Activated B cell treated with CpG ODN at 0.5 μM for 24 hours (primary cell): Measurements from ENCODE around the gene HNRNPM. TPM values are rescaled to one million over a fixed set of nuclear protein-coding genes. Genes with fewer than 3 reads are reported as not detected.

Experiments used
- ATAC-seq: fragments of 200-7000 bp; cut with Tn5 transposase; one replicate; pipeline ENCODE4 v1.10.0; 2021; ENCODE audit warnings: low read depth, mild to moderate bottlenecking, moderate library complexity
- CTCF ChIA-PET: fragments of 350-600 bp; sonication (Branson Sonifier 250); formaldehyde crosslinking; loops from one replicate; lab custom pipeline; 2021; ENCODE audit warnings: antibody characterized with exemption; lab: Charles Lee
- POLR2A ChIA-PET: fragments of 350-600 bp; sonication (Branson Sonifier 250); formaldehyde crosslinking; loops from one replicate; lab custom pipeline; 2021; ENCODE audit warnings: antibody characterized with exemption; lab: Charles Lee
- DNase-seq: peaks from one replicate; pipeline ENCODE4 v3.0.0; 2022
- H3K27ac Mint-ChIP-seq: one replicate; pipeline ENCODE4 v1.8.0; 2020; ENCODE audit warnings: mixed read lengths
- H3K27me3 Mint-ChIP-seq: one replicate; pipeline ENCODE4 v1.8.0; 2021; ENCODE audit warnings: mixed read lengths
- H3K36me3 Mint-ChIP-seq: one replicate; pipeline ENCODE4 v1.8.0; 2021; ENCODE audit warnings: low read depth, mixed read lengths
- H3K4me1 Mint-ChIP-seq: one replicate; pipeline ENCODE4 v1.8.0; 2021; ENCODE audit warnings: mixed read lengths
- H3K4me3 Mint-ChIP-seq: one replicate; pipeline ENCODE4 v1.8.0; 2020; ENCODE audit warnings: mild to moderate bottlenecking, mixed read lengths
- H3K9me3 Mint-ChIP-seq: one replicate; pipeline ENCODE4 v1.8.0; 2020; ENCODE audit warnings: mixed read lengths
- CTCF ChIP-seq: fragments of 200-600 bp; IDR thresholded peaks from one replicate; pipeline ENCODE4 v1.8.0; 2022; ENCODE audit warnings: antibody characterized with exemption, mild to moderate bottlenecking
- intact Hi-C: fragments of 100-400 bp; cut with micrococcal nuclease; formaldehyde crosslinking; loops from one replicate; pipeline ENCODE4 v1.15.1; 2024
- total RNA-seq: library from RNA; stranded (reverse); gene quantifications from 2 replicates; pipeline ENCODE4 v1.2.3, GENCODE V29; 2022

The HNRNPM gene
- total RNA-seq, 1 donor from 2014 or later: 282 TPM

- ChIA-PET POLR2A (interaction anchor here (0.6 to 0.7 kb wide), 2 partner anchors 11 to 86 kb away, joined by 3 read pairs; no protein-coding TSS in a partner anchor), CTCF (interaction anchor here (1.1 to 1.3 kb wide), 2 partner anchors 12 to 63 kb away, joined by 3 read pairs; no protein-coding TSS in a partner anchor)
- no peaks in the 10 kb centered on the region for H3K27me3 Mint-ChIP-seq
- H3K36me3 Mint-ChIP-seq: peaks cover 15% of the 10 kb centered on the region
- ATAC-seq (no peak), DNase-seq (no peak)
- H3K27ac Mint-ChIP-seq: peak overlapping the region; percentile 76
- H3K4me1 Mint-ChIP-seq: peaks cover 27% of the 10 kb centered on the region
- intact Hi-C loops: no loop called here
- TF ChIP-seq CTCF: no peak
- no peaks in the 10 kb centered on the region for H3K9me3 Mint-ChIP-seq
- H3K4me3 Mint-ChIP-seq: peak overlapping the region; percentile 3
Observed at GRCh38 chr19:8517551-8518442, 73.0 kb downstream of the HNRNPM start.

DNA sequence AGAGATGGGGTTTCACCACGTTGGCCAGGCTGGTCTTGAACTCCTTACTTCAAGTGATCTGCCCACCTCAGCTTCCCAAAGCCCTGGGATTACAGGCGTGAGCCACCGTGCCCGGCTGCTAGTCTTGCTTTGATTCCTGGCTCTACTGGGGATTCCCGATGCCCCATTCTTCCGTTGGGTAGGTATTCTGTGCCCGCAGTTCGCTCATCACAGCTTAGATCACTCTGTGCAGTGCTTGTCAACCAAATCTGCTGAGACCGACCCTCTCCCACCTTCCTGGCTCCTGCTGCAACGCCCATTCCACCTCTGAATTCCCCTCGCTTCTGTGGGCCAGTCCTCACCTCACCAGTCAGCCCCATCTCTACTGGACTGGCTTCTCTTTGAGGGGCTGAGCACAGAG lies 73.8 kb downstream of the HNRNPM start:
- Mint-ChIP-seq H3K27ac (peak overlapping the region; percentile 1), H3K9me3 (no peaks in the 10 kb centered on the region), H3K27me3 (no peaks in the 10 kb centered on the region), H3K4me3 (no peak overlapping the region), H3K36me3 (peaks cover 13% of the 10 kb centered on the region), H3K4me1 (peaks cover 22% of the 10 kb centered on the region)
- ATAC-seq (no peak), DNase-seq (no peak)
- intact Hi-C loops: no loop called here
- ChIA-PET CTCF (interaction anchor here (0.5 to 1.3 kb wide), 2 partner anchors 62 to 63 kb away, joined by 3 read pairs; no protein-coding TSS in a partner anchor), POLR2A (interaction anchor here (0.6 kb wide), 1 partner anchor 86 kb away, joined by 3 read pairs; no protein-coding TSS in a partner anchor)
- TF ChIP-seq CTCF: no peak

GRCh38 chr19:8519388-8519787 lies 74.6 kb downstream of the HNRNPM start:
- POLR2A ChIA-PET: interaction anchor here (0.7 kb wide), 2 partner anchors 57 to 227 kb away, joined by 3 to 4 read pairs; no protein-coding TSS in a partner anchor
- ATAC-seq (no peak), DNase-seq (no peak)
- H3K27me3 Mint-ChIP-seq: no peaks in the 10 kb centered on the region
- H3K4me3 Mint-ChIP-seq: no peak overlapping the region
- H3K4me1 Mint-ChIP-seq: peaks cover 17% of the 10 kb centered on the region
- H3K9me3 Mint-ChIP-seq: no peaks in the 10 kb centered on the region
- H3K27ac Mint-ChIP-seq: no peak overlapping the region
- peaks cover 12% of the 10 kb centered on the region for H3K36me3 Mint-ChIP-seq
- CTCF ChIA-PET: interaction anchor here (0.5 to 1.2 kb wide), 2 partner anchors 59 to 62 kb away, joined by 3 read pairs; no protein-coding TSS in a partner anchor
- TF ChIP-seq CTCF: no peak
- intact Hi-C loops: no loop called here

- no peak for DNase-seq
- intact Hi-C loops: no loop called here
- H3K4me1 Mint-ChIP-seq: no peaks in the 10 kb centered on the region
- ChIA-PET CTCF (interaction anchor here (1.1 kb wide), 1 partner anchor 54 kb away, joined by 4 read pairs; no protein-coding TSS in a partner anchor), POLR2A (interaction anchor here (0.6 to 3.4 kb wide), 2 partner anchors 11 to 54 kb away, joined by 12 to 30 read pairs; partner anchors contain the start of gene ZNF414)
- H3K27ac Mint-ChIP-seq: no peak overlapping the region
- H3K9me3 Mint-ChIP-seq: no peaks in the 10 kb centered on the region
- H3K36me3 Mint-ChIP-seq: peaks cover 43% of the 10 kb centered on the region
- ATAC-seq: no peak
- no peak for TF ChIP-seq CTCF
- H3K27me3 Mint-ChIP-seq: no peaks in the 10 kb centered on the region
- no peak overlapping the region for H3K4me3 Mint-ChIP-seq
Observed at GRCh38 chr19:8525401-8525684, 80.6 kb downstream of the HNRNPM start.
